Measurements from ENCODE around the gene ENOX1. TPM values are rescaled to one million over a fixed set of nuclear protein-coding genes. Genes with fewer than 3 reads are reported as not detected.
"Not testable (repeated sequence)": the region's sequence is repeated elsewhere in the genome, so short reads cannot be mapped to it uniquely, and the experiment has no call there.

The ENOX1 gene
- 3.0 TPM for polyA plus RNA-seq
- long read RNA-seq, donor 1, result 0 reads
- long read RNA-seq, donor 2, result 0 reads
- long read RNA-seq, donor 3, result 0 reads
- long read RNA-seq, donor 4, result 0 reads
- long read RNA-seq, donor 5, result 0 reads
- long read RNA-seq, donor 6, result 0 reads
- long read RNA-seq, donor 7, result 0 reads
- long read RNA-seq, donor 8, result 0 reads
- long read RNA-seq, donor 9, result 0 reads
- long read RNA-seq, donor 10, partial matches to known transcripts, result 0 of 1 reads
- long read RNA-seq, donor 10, other reads (novel, unspliced or antisense), result 0 of 1 reads
- long read RNA-seq, donor 11, result 0 reads

- H3K9me3 ChIP-seq (ENCODE audit: control insufficient read depth, low read depth, low read length), result no peaks in the 10 kb centered on the region
- no CpG with 5 or more reads among the region's 93 CpGs for WGBS (ENCODE audit: insufficient coverage, low lambda C conversion rate)
- H3K4me3 ChIP-seq (ENCODE audit: low read length), result peak within 1 kb of the TSS; percentile 48
- H3K27me3 ChIP-seq (ENCODE audit: control insufficient read depth, insufficient read depth, low read length), result peaks cover 40% of the 10 kb centered on the region
- H3K36me3 ChIP-seq (ENCODE audit: control insufficient read depth, insufficient read depth, low read length), result no peaks in the 10 kb centered on the region
- DNase-seq, result peak; percentile 37 to 71
- no peaks in the 10 kb centered on the region for H3K4me1 ChIP-seq (ENCODE audit: control insufficient read depth, insufficient read depth, low read length)
- peak within 1 kb of the TSS; percentile 33 for H3K27ac ChIP-seq (ENCODE audit: low read length)
These were observed at the start of gene ENOX1 for GRCh38 chr13:43786766-43787517. Gene ENOX1, minus strand, starts transcription at chr13:43786972.

- H3K27me3 ChIP-seq (ENCODE audit: control insufficient read depth, insufficient read depth, low read length), result no peaks in the 10 kb centered on the region
- no peaks in the 10 kb centered on the region for H3K9me3 ChIP-seq (ENCODE audit: control insufficient read depth, low read depth, low read length)
- 92% methylated on average over 2 of the region's 2 CpGs for WGBS (ENCODE audit: insufficient coverage, low lambda C conversion rate)
- H3K36me3 ChIP-seq (ENCODE audit: control insufficient read depth, insufficient read depth, low read length), result no peaks in the 10 kb centered on the region
- no peaks in the 10 kb centered on the region for H3K4me1 ChIP-seq (ENCODE audit: control insufficient read depth, insufficient read depth, low read length)
- DNase-seq, result no peak
- H3K27ac ChIP-seq (ENCODE audit: low read length), result no peak overlapping the region
- no peak overlapping the region for H3K4me3 ChIP-seq (ENCODE audit: low read length)
These were observed 48.9 kb upstream of the ENOX1 start for GRCh38 chr13:43835701-43836100.

GRCh38 chr13:43831088-43831487 lies 44.3 kb upstream of the ENOX1 start:
- H3K4me1 ChIP-seq (ENCODE audit: control insufficient read depth, insufficient read depth, low read length), result no peaks in the 10 kb centered on the region
- H3K9me3 ChIP-seq (ENCODE audit: control insufficient read depth, low read depth, low read length), result no peaks in the 10 kb centered on the region
- H3K27ac ChIP-seq (ENCODE audit: low read length), result no peak overlapping the region
- no peaks in the 10 kb centered on the region for H3K36me3 ChIP-seq (ENCODE audit: control insufficient read depth, insufficient read depth, low read length)
- WGBS (ENCODE audit: insufficient coverage, low lambda C conversion rate), result no CpG with 5 or more reads among the region's 2 CpGs
- DNase-seq, result no peak
- H3K4me3 ChIP-seq (ENCODE audit: low read length), result no peak overlapping the region
- no peaks in the 10 kb centered on the region for H3K27me3 ChIP-seq (ENCODE audit: control insufficient read depth, insufficient read depth, low read length)

GRCh38 chr13:43830497-43830881 lies 43.7 kb upstream of the ENOX1 start:
- no peaks in the 10 kb centered on the region for H3K4me1 ChIP-seq (ENCODE audit: control insufficient read depth, insufficient read depth, low read length)
- no peak overlapping the region for H3K4me3 ChIP-seq (ENCODE audit: low read length)
- H3K27ac ChIP-seq (ENCODE audit: low read length), result no peak overlapping the region
- no peaks in the 10 kb centered on the region for H3K36me3 ChIP-seq (ENCODE audit: control insufficient read depth, insufficient read depth, low read length)
- no peaks in the 10 kb centered on the region for H3K9me3 ChIP-seq (ENCODE audit: control insufficient read depth, low read depth, low read length)
- 83% methylated on average over 3 of the region's 5 CpGs for WGBS (ENCODE audit: insufficient coverage, low lambda C conversion rate)
- no peaks in the 10 kb centered on the region for H3K27me3 ChIP-seq (ENCODE audit: control insufficient read depth, insufficient read depth, low read length)
- no peak for DNase-seq

- not testable (repeated sequence) for H3K4me1 ChIP-seq (ENCODE audit: control insufficient read depth, insufficient read depth, low read length); H3K27ac ChIP-seq (ENCODE audit: low read length); H3K4me3 ChIP-seq (ENCODE audit: low read length); H3K36me3 ChIP-seq (ENCODE audit: control insufficient read depth, insufficient read depth, low read length); H3K27me3 ChIP-seq (ENCODE audit: control insufficient read depth, insufficient read depth, low read length); H3K9me3 ChIP-seq (ENCODE audit: control insufficient read depth, low read depth, low read length); DNase-seq
- no CpG with 5 or more reads among the region's 1 CpG for WGBS (ENCODE audit: insufficient coverage, low lambda C conversion rate)
These were observed 37.9 kb upstream of the ENOX1 start for GRCh38 chr13:43824656-43825055.

- no CpG with 5 or more reads among the region's 1 CpG for WGBS (ENCODE audit: insufficient coverage, low lambda C conversion rate)
- no peaks in the 10 kb centered on the region for H3K27me3 ChIP-seq (ENCODE audit: control insufficient read depth, insufficient read depth, low read length)
- DNase-seq, result no peak
- H3K9me3 ChIP-seq (ENCODE audit: control insufficient read depth, low read depth, low read length), result no peaks in the 10 kb centered on the region
- H3K36me3 ChIP-seq (ENCODE audit: control insufficient read depth, insufficient read depth, low read length), result no peaks in the 10 kb centered on the region
- H3K4me3 ChIP-seq (ENCODE audit: low read length), result no peak overlapping the region
- H3K27ac ChIP-seq (ENCODE audit: low read length), result no peak overlapping the region
- no peaks in the 10 kb centered on the region for H3K4me1 ChIP-seq (ENCODE audit: control insufficient read depth, insufficient read depth, low read length)
These were observed 36.2 kb upstream of the ENOX1 start for GRCh38 chr13:43822969-43823368.

- Histone ChIP-seq H3K36me3 (ENCODE audit: control insufficient read depth, insufficient read depth, low read length) (no peaks in the 10 kb centered on the region), H3K4me3 (ENCODE audit: low read length) (no peak overlapping the region), H3K4me1 (ENCODE audit: control insufficient read depth, insufficient read depth, low read length) (no peaks in the 10 kb centered on the region), H3K9me3 (ENCODE audit: control insufficient read depth, low read depth, low read length) (no peaks in the 10 kb centered on the region), H3K27me3 (ENCODE audit: control insufficient read depth, insufficient read depth, low read length) (no peaks in the 10 kb centered on the region), H3K27ac (ENCODE audit: low read length) (no peak overlapping the region)
- WGBS (ENCODE audit: insufficient coverage, low lambda C conversion rate), result 94% methylated on average over 3 of the region's 4 CpGs
- no peak for DNase-seq
These were observed 29.7 kb upstream of the ENOX1 start for GRCh38 chr13:43816401-43816889.

- no CpG with 5 or more reads among the region's 2 CpGs for WGBS (ENCODE audit: insufficient coverage, low lambda C conversion rate)
- DNase-seq, result no peak
- Histone ChIP-seq H3K27me3 (ENCODE audit: control insufficient read depth, insufficient read depth, low read length) (no peaks in the 10 kb centered on the region), H3K9me3 (ENCODE audit: control insufficient read depth, low read depth, low read length) (no peaks in the 10 kb centered on the region), H3K27ac (ENCODE audit: low read length) (no peak overlapping the region), H3K4me3 (ENCODE audit: low read length) (no peak overlapping the region), H3K36me3 (ENCODE audit: control insufficient read depth, insufficient read depth, low read length) (no peaks in the 10 kb centered on the region), H3K4me1 (ENCODE audit: control insufficient read depth, insufficient read depth, low read length) (no peaks in the 10 kb centered on the region)
These were observed 28.4 kb upstream of the ENOX1 start for GRCh38 chr13:43815204-43815603.

- Histone ChIP-seq H3K4me3 (ENCODE audit: low read length) (no peak overlapping the region), H3K27ac (ENCODE audit: low read length) (no peak overlapping the region), H3K27me3 (ENCODE audit: control insufficient read depth, insufficient read depth, low read length) (no peaks in the 10 kb centered on the region), H3K36me3 (ENCODE audit: control insufficient read depth, insufficient read depth, low read length) (no peaks in the 10 kb centered on the region), H3K9me3 (ENCODE audit: control insufficient read depth, low read depth, low read length) (no peaks in the 10 kb centered on the region), H3K4me1 (ENCODE audit: control insufficient read depth, insufficient read depth, low read length) (no peaks in the 10 kb centered on the region)
- DNase-seq, result no peak
These were observed 21.9 kb upstream of the ENOX1 start for GRCh38 chr13:43808676-43809075.

GRCh38 chr13:43805681-43806128 lies 18.9 kb upstream of the ENOX1 start:
- Histone ChIP-seq H3K9me3 (ENCODE audit: control insufficient read depth, low read depth, low read length) (no peaks in the 10 kb centered on the region), H3K36me3 (ENCODE audit: control insufficient read depth, insufficient read depth, low read length) (no peaks in the 10 kb centered on the region), H3K27me3 (ENCODE audit: control insufficient read depth, insufficient read depth, low read length) (no peaks in the 10 kb centered on the region), H3K27ac (ENCODE audit: low read length) (no peak overlapping the region), H3K4me1 (ENCODE audit: control insufficient read depth, insufficient read depth, low read length) (no peaks in the 10 kb centered on the region), H3K4me3 (ENCODE audit: low read length) (no peak overlapping the region)
- no CpG with 5 or more reads among the region's 6 CpGs for WGBS (ENCODE audit: insufficient coverage, low lambda C conversion rate)
- no peak for DNase-seq

Measured in large intestine (tissue), 12 donors.